Measurements from ENCODE around the gene PDLIM5. TPM values are rescaled to one million over a fixed set of nuclear protein-coding genes. Genes with fewer than 3 reads are reported as not detected.
"Not testable (repeated sequence)": the region's sequence is repeated elsewhere in the genome, so short reads cannot be mapped to it uniquely, and the experiment has no call there.

Gene PDLIM5
- total RNA-seq, 1 donor from 2014 or later, result 211 TPM

DNA sequence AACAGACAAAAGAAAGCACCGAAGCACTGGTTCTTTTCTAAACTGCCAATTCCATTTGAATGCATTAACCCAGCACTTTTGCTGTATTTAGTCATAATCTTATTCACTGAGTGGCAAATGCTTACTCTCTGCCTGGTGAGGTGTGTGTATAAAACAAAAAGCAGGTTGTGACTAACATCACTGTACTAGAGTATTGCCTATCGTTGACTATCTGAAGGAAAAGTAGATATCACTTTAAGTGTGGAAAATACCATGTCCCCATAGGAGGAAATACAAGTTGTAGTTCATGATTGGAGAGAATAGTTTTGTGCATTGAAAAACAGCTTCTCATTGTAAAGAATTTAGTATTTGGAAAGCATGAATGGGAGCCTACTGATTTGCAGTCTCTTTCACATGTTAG, 2.7 kb downstream of the PDLIM5 start:
- intact Hi-C loops (cut with DNase I), result no loop called here
- DNase-seq (ENCODE audit: low spot score), result no peak
- ATAC-seq, result no peak

DNA sequence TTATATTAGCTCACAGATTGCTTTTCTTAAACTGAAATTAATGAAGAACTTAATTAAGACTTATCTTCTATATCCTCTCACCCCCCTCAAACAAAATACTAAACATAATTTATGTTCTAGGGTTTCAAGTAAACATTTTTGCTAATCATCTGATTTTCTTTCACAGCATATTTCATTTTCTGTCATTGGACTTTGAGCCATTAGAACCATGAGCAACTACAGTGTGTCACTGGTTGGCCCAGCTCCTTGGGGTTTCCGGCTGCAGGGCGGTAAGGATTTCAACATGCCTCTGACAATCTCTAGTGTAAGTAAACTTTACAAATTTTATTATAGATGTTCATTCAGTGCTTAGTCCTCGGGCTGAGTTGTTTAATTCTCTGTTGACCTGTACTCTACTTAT, 3.3 kb downstream of the PDLIM5 start:
- intact Hi-C loops (cut with DNase I), result no loop called here
- no peak for DNase-seq (ENCODE audit: low spot score)
- ATAC-seq, result no peak

- DNase-seq (ENCODE audit: low spot score) (no peak), ATAC-seq (peak; percentile 59)
- intact Hi-C loops (cut with DNase I), result no loop called here
These were observed 6.0 kb downstream of the PDLIM5 start for GRCh38 chr4:94457692-94458106.

- intact Hi-C loops (cut with DNase I), result no loop called here
- ATAC-seq, result no peak
- no peak for DNase-seq (ENCODE audit: low spot score)
These were observed 6.9 kb downstream of the PDLIM5 start for GRCh38 chr4:94458682-94459081.

DNA sequence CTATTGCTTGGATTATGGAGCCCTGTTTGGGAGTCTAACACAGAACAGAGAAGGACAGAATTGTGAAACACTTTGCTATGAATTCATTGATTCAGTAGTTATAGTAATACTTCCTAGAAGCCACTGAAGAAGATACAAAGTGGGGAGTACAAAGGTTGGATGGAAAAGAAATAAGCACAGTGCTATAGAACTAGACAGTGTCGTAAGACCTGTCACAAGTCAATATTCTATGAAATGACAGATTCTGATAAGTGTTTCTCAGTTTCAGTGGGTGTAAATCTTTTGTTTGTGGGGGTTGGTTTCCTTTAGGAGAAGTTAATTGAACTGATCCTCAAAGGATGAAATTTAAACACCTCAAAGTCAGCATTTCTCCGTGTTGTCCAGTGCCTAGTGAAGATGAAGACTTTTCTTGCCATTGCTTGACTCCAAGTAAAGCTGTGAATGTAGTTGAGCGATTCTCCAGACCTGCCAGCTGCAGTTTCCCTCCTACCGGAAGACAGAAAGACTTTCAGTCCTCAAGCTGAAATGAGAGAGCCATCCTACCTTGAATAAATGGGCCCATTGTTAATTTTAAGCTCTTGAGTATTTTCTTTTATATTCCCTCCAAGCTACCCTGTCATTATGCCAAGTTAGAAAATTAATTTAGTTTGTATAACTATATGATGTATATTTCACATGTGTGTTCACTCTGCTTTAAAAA, 7.9 kb downstream of the PDLIM5 start:
- ATAC-seq, result no peak
- no peak for DNase-seq (ENCODE audit: low spot score)
- intact Hi-C loops (cut with DNase I), result no loop called here

- ATAC-seq (no peak), DNase-seq (ENCODE audit: low spot score) (no peak)
- intact Hi-C loops (cut with DNase I), result no loop called here
These were observed 9.8 kb downstream of the PDLIM5 start for GRCh38 chr4:94461506-94461905.

DNA sequence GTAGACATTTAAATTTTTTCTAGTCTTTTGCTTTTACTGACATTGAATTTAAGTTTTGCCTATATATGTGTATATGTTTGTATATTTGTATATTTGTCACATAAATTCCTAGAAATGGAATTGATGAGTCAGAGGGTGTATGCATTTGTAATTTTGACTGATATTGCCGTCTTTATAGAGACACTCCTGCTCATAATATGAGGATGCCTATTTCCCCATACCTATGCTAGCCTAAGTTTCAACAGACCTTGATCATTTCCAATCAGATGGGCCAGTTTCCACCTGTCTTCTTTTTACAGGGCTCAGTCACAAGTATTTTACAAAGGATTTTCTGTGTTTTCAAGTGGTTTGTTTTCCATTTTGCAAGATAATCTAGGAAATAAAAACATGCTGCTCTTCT, 10.8 kb downstream of the PDLIM5 start:
- ATAC-seq (no peak), DNase-seq (ENCODE audit: low spot score) (no peak)
- intact Hi-C loops (cut with DNase I), result no loop called here

DNA sequence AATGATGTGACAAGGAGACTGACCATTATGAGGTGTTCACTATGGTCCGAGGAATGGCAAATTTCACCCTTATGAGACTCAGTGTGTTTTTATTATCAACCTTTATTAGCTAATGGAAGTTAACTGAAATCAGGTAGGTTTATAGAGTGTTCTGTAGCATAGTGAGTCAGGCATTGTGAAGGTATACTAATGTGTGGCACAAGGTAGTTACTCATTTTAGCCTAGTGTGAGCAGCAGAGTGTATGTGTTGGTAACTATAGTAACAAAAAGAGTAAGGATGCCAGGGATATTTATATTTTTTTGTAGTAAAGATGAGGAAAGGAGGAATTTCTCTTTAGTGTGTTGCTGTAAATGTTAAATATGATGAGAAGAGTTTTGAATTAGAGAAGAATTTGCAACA, 12.0 kb downstream of the PDLIM5 start:
- intact Hi-C loops (cut with DNase I), result no loop called here
- no peak for ATAC-seq
- no peak for DNase-seq (ENCODE audit: low spot score)

- no peak for ATAC-seq
- intact Hi-C loops (cut with DNase I), result no loop called here
These were observed 14.6 kb downstream of the PDLIM5 start for GRCh38 chr4:94466371-94466770.

DNA sequence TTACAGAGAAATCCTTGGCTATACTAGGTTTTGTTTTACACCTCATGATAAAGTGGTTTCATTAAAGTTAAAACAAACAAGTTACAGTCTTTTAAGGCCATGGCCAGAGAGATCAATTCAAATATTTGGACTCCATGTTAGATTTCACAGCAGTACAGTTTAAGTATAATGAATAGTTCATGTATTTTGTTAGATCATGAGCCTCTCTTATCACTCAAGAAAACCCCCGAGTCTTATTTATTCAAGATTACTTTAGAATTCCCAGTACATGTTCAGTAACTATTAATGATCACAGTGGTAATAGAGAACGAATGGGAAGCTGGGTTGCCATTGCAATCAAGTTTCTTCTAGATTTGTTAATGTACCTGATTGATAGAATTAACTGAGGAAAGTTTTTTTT, 15.2 kb downstream of the PDLIM5 start:
- ATAC-seq (no peak), DNase-seq (ENCODE audit: low spot score) (no peak)
- intact Hi-C loops (cut with DNase I), result no loop called here

More at GRCh38 chr4:94466371-94466770, 14.6 kb downstream of the PDLIM5 start:
- DNase-seq (ENCODE audit: low spot score), result no peak

DNA sequence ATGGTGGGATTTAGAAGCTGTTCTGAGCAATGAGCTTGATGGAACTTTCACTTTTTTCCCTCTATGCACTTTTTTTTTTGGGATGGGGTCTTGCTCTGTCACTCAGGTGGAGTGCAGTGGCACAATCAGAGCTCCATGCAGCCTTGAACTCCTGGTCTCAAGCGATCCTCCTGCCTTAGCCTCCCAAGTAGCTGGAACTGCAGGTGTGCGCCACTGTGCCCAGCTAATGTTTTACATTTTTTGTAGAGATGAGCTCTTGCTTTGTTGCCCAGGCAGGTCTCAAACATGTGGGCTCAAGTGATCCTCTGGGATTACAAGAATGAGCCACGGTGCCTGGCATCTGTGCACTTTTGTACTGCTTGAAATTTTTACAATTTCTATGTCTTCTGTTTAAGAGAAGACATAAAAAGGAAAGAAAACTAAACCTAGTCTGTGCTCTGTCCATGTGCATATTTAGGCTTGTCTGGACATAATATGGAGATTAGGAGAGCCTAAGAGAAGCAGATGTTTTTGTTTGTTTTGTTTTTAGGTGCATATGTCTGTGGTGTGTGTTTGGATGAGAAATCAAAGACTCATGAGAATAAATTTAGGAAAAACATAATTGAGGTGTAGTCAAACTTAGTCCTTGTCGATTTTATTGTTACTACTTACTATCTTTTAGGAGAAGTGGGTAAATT, 16.5 kb downstream of the PDLIM5 start:
- ATAC-seq (no peak), DNase-seq (ENCODE audit: low spot score) (no peak)
- intact Hi-C loops (cut with DNase I), result no loop called here

GRCh38 chr4:94469221-94469784, 17.6 kb downstream of the PDLIM5 start:
- DNase-seq (ENCODE audit: low spot score), result no peak
- intact Hi-C loops (cut with DNase I), result no loop called here
- no peak for ATAC-seq

DNA sequence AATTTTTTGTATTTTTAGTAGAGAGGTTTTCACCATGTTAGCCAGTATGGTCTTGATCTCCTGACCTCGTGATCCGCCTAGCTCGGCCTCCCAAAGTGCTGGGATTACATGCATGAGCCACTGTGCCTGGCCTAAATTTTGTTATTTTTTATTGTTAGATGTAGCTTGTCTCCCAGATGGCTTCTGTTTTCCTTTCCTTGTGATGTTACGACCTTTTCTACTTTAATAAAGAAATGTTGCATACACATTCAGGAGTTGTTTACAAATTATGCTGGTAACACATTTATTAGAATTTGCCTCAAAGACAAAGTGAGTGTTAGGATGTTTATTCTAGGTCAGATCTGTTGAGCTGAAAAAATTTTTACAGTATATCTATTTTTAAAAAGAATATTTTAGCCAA, 18.4 kb downstream of the PDLIM5 start:
- peak; percentile 55 for ATAC-seq
- DNase-seq (ENCODE audit: low spot score), result no peak
- intact Hi-C loops (cut with DNase I), result no loop called here

GRCh38 chr4:94470782-94471181, 19.0 kb downstream of the PDLIM5 start:
- DNase-seq (ENCODE audit: low spot score); intact Hi-C loops (cut with DNase I); ATAC-seq: not testable (repeated sequence)

- no peak for ATAC-seq
These were observed 20.5 kb downstream of the PDLIM5 start for GRCh38 chr4:94472056-94472826.

GRCh38 chr4:94475050-94475449, 23.3 kb downstream of the PDLIM5 start:
- ATAC-seq, result no peak
- intact Hi-C loops (cut with DNase I), result no loop called here
- no peak for DNase-seq (ENCODE audit: low spot score)

More at GRCh38 chr4:94472056-94472826, 20.5 kb downstream of the PDLIM5 start:
- no peak for DNase-seq (ENCODE audit: low spot score)
- intact Hi-C loops (cut with DNase I), result no loop called here

GRCh38 chr4:94475794-94476193, 24.1 kb downstream of the PDLIM5 start:
- DNase-seq (ENCODE audit: low spot score), result no peak
- intact Hi-C loops (cut with DNase I), result no loop called here
- no peak for ATAC-seq

GRCh38 chr4:94477227-94477626, 25.5 kb downstream of the PDLIM5 start:
- no peak for ATAC-seq

DNA sequence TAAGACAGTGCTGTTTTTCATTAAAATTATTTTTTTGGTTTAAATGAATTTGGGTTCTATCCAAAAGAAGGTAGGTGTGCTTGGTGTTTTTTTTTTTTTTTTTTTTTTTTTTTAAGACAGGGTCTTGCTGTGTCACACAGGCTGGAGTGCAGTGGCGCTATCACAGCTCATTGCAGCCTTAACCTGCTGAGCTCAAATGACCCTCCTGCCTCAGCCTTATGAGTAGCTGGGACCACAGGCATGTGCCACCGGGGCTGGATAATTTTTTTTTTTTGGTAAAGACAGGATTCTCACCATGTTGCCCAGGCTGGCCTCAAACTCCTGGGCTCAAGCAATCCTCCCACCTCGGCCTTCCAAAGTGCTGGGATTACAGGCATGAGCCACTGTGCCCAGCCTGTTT, 27.1 kb downstream of the PDLIM5 start:
- DNase-seq (ENCODE audit: low spot score); intact Hi-C loops (cut with DNase I): not testable (repeated sequence)
- peak; percentile 39 for ATAC-seq

More at GRCh38 chr4:94477227-94477626, 25.5 kb downstream of the PDLIM5 start:
- no peak for DNase-seq (ENCODE audit: low spot score)
- intact Hi-C loops (cut with DNase I), result no loop called here

Data from sciatic nerve (tissue), 2 donors.